Common myeloid progenitor, CD34-positive (primary cell): ENCODE measurements around the gene OSBPL3.
A peak's percentile ranks its signal among the peaks of the same experiment; 100 is the strongest.

ENCODE experiments used
- CTCF ChIA-PET: fragments of 350-600 bp; sonication (Branson Sonifier 250); formaldehyde crosslinking; loops from one replicate; lab custom pipeline; 2021; ENCODE audit warnings: antibody characterized with exemption; lab: Charles Lee
- POLR2A ChIA-PET: fragments of 350-600 bp; sonication (Branson Sonifier 250); formaldehyde crosslinking; loops from one replicate; lab custom pipeline; 2021; ENCODE audit warnings: antibody characterized with exemption; lab: Charles Lee
- DNase-seq, 3 donors: peaks; one replicate each; pipeline versions ENCODE4 v3.0.0 to v3.0.0-alpha.2; 2013
- H3K27ac ChIP-seq, 2 experiments: 1 replicate in 1 of 2; 2 replicates in 1 of 2; pipeline ENCODE4 v1.7.0; 2013; ENCODE audit warnings: inconsistent platforms in 2 of 2, low read length in 2 of 2, mild to moderate bottlenecking in 2 of 2, low read depth in 1 of 2, moderate library complexity in 1 of 2; ENCODE audit not compliant: severe bottlenecking in 2 of 2, insufficient read depth in 1 of 2, poor library complexity in 1 of 2
- H3K27me3 ChIP-seq, 5 experiments: replicated peaks in 2 of 5; 1 replicate in 3 of 5; 2 replicates in 2 of 5; pipeline versions ENCODE4 v1.6.1 to v1.7.0; 2013; ENCODE audit warnings: low read length in 4 of 5, mild to moderate bottlenecking in 2 of 5, moderate library complexity in 2 of 5, inconsistent platforms in 1 of 5; ENCODE audit not compliant: insufficient read depth in 5 of 5, control insufficient read depth in 4 of 5
- H3K36me3 ChIP-seq, 4 experiments: 1 replicate in 2 of 4; 2 replicates in 2 of 4; pipeline versions ENCODE4 v1.6.1 to v1.7.0; 2013; ENCODE audit warnings: low read length in 3 of 4, control low read depth in 1 of 4, mild to moderate bottlenecking in 1 of 4; ENCODE audit not compliant: control insufficient read depth in 4 of 4, insufficient read depth in 4 of 4
- H3K4me1 ChIP-seq, 4 experiments: 1 replicate in 3 of 4; 2 replicates in 1 of 4; pipeline versions ENCODE4 v1.6.1 to v1.7.1; 2013; ENCODE audit warnings: low read length in 3 of 4, mild to moderate bottlenecking in 3 of 4, control low read depth in 1 of 4, inconsistent platforms in 1 of 4, moderate library complexity in 1 of 4; ENCODE audit not compliant: control insufficient read depth in 4 of 4, insufficient read depth in 4 of 4; ENCODE audit errors: control extremely low read depth in 1 of 4
- H3K4me3 ChIP-seq, 7 experiments: 1 replicate in 4 of 7; 2 replicates in 3 of 7; pipeline versions ENCODE4 v1.5.1 to v1.7.0; 2013; ENCODE audit warnings: mild to moderate bottlenecking in 7 of 7, low read length in 6 of 7, moderate library complexity in 6 of 7, inconsistent platforms in 2 of 7, low read depth in 2 of 7, control low read depth in 1 of 7; ENCODE audit not compliant: insufficient read depth in 4 of 7, control insufficient read depth in 1 of 7; ENCODE audit errors: extremely low read depth in 1 of 7
- H3K9me3 ChIP-seq, 5 experiments: 1 replicate in 4 of 5; 2 replicates in 1 of 5; pipeline versions ENCODE4 v1.6.1 to v1.7.1; 2013; ENCODE audit warnings: low read length in 4 of 5, mild to moderate bottlenecking in 2 of 5, inconsistent platforms in 1 of 5, low read depth in 1 of 5, moderate library complexity in 1 of 5; ENCODE audit not compliant: control insufficient read depth in 4 of 5, insufficient read depth in 2 of 5; ENCODE audit errors: control extremely low read depth in 1 of 5
- WGBS: methylation state at CpG from one replicate; pipeline ENCODE4 v1.1.5; 2013; ENCODE audit not compliant: insufficient coverage; 5-methylcytosine and 5-hydroxymethylcytosine counted together

The OSBPL3 gene

GRCh38 chr7:24786941-24787340 is 193.0 kb downstream of the OSBPL3 start:
- no peaks in the 10 kb centered on the region for H3K36me3 ChIP-seq
- ChIA-PET POLR2A (no interaction called here), CTCF (no interaction called here)
- peaks cover 0 to 7% (median 0%) of the 10 kb centered on the region in 4 experiments for H3K4me1 ChIP-seq
- peak; percentile 60 to 93 (median 88) for DNase-seq
- WGBS: 52% methylated on average over 3 of the region's 5 CpGs
- H3K9me3 ChIP-seq: peaks cover 0 to 21% (median 8%) of the 10 kb centered on the region in 5 experiments
- no peak overlapping the region for H3K27ac ChIP-seq
- no peak overlapping the region for H3K4me3 ChIP-seq
- H3K27me3 ChIP-seq: no peaks in the 10 kb centered on the region

DNA sequence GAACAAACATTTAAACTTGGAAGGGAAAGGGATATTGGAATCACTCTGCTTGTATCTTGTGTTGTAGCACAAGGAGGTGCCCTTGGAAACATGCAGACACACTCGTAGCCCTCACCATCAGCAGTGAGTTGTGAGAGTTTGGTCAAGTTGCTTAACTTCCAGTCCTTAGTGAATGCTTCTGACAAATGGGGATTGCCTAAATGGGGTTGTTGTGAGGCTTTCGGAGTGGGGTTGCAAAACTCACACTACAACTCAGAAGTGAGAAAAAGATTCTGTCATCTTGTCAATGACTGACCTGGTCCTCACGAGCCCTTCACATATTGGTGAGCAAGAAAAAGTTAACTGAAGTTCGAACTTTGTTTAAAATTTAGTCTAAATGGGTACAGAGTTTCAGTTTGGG is 193.7 kb downstream of the OSBPL3 start:
- ChIA-PET CTCF (no interaction called here), POLR2A (no interaction called here)
- no peak overlapping the region for H3K4me3 ChIP-seq
- no peaks in the 10 kb centered on the region for H3K36me3 ChIP-seq
- peak in 1 of 3 donors; percentile 4 for DNase-seq
- 100% methylated on average over 3 of the region's 4 CpGs for WGBS
- peaks cover 0 to 7% (median 0%) of the 10 kb centered on the region in 4 experiments for H3K4me1 ChIP-seq
- H3K27me3 ChIP-seq: no peaks in the 10 kb centered on the region
- H3K27ac ChIP-seq: no peak overlapping the region
- peaks cover 0 to 21% (median 8%) of the 10 kb centered on the region in 5 experiments for H3K9me3 ChIP-seq

GRCh38 chr7:24784277-24784676 is 195.7 kb downstream of the OSBPL3 start:
- Histone ChIP-seq H3K27me3 (no peaks in the 10 kb centered on the region), H3K36me3 (no peaks in the 10 kb centered on the region), H3K9me3 (peaks cover 0 to 19% (median 6%) of the 10 kb centered on the region in 5 experiments), H3K4me1 (peaks cover 0 to 10% (median 0%) of the 10 kb centered on the region in 4 experiments), H3K4me3 (no peak overlapping the region), H3K27ac (no peak overlapping the region)
- no peak for DNase-seq
- WGBS: 100% methylated on average over 4 of the region's 5 CpGs
- POLR2A ChIA-PET: no interaction called here
- CTCF ChIA-PET: interaction anchor here (0.6 to 1.0 kb wide), 2 partner anchors 17 to 28 kb away, joined by 3 read pairs; no protein-coding TSS in a partner anchor

GRCh38 chr7:24783698-24784097 is 196.3 kb downstream of the OSBPL3 start:
- Histone ChIP-seq H3K27me3 (no peaks in the 10 kb centered on the region), H3K4me3 (no peak overlapping the region), H3K9me3 (peaks cover 0 to 14% (median 6%) of the 10 kb centered on the region in 5 experiments), H3K36me3 (no peaks in the 10 kb centered on the region), H3K27ac (no peak overlapping the region), H3K4me1 (peaks cover 0 to 16% (median 1%) of the 10 kb centered on the region in 4 experiments)
- DNase-seq: no peak
- ChIA-PET CTCF (interaction anchor here (1.0 kb wide), 1 partner anchor 29 kb away, joined by 3 read pairs; no protein-coding TSS in a partner anchor), POLR2A (no interaction called here)
- WGBS: 81% methylated on average over 2 of the region's 2 CpGs

GRCh38 chr7:24781106-24781505 is 198.9 kb downstream of the OSBPL3 start:
- H3K4me3 ChIP-seq: no peak overlapping the region
- no peaks in the 10 kb centered on the region for H3K27me3 ChIP-seq
- H3K4me1 ChIP-seq: peaks cover 0 to 13% (median 1%) of the 10 kb centered on the region in 4 experiments
- H3K36me3 ChIP-seq: no peaks in the 10 kb centered on the region
- CTCF ChIA-PET: no interaction called here
- 67% methylated on average over 1 of the region's 4 CpGs for WGBS
- POLR2A ChIA-PET: no interaction called here
- peaks cover 0 to 14% (median 6%) of the 10 kb centered on the region in 5 experiments for H3K9me3 ChIP-seq
- H3K27ac ChIP-seq: no peak overlapping the region
- DNase-seq: peak in 2 of 3 donors; percentile 11 to 25

DNA sequence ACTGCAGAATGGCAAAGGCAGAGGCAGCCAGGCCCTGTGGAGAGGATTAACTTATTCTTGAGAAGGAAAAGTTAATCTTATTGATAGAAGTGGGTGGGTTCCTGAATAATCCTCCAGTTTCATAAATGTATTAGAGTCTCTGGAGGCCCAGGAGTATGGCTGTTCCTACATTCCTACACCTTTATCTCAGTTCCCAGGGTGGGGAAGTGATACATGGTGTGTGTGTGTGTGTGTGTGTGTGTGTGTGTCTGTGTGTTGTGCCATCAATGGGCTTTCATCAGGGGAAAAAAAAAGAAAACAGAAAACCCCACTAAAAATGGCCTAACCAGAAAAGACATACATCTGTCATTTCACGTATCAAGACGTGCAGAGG is 200.7 kb downstream of the OSBPL3 start:
- Histone ChIP-seq H3K27me3 (no peaks in the 10 kb centered on the region), H3K4me1 (peaks cover 0 to 13% (median 1%) of the 10 kb centered on the region in 4 experiments), H3K27ac (no peak overlapping the region), H3K36me3 (no peaks in the 10 kb centered on the region), H3K9me3 (peaks cover 0 to 14% (median 6%) of the 10 kb centered on the region in 5 experiments), H3K4me3 (no peak overlapping the region)
- CTCF ChIA-PET: interaction anchor here (1.9 kb wide), 1 partner anchor 33 kb away, joined by 5 read pairs; no protein-coding TSS in a partner anchor
- DNase-seq: no peak
- POLR2A ChIA-PET: no interaction called here
- WGBS: 95% methylated on average over 2 of the region's 2 CpGs

GRCh38 chr7:24778543-24779282 is 201.3 kb downstream of the OSBPL3 start:
- POLR2A ChIA-PET: no interaction called here
- Histone ChIP-seq H3K4me3 (no peak overlapping the region), H3K36me3 (no peaks in the 10 kb centered on the region), H3K27me3 (no peaks in the 10 kb centered on the region), H3K4me1 (peaks cover 0 to 13% (median 1%) of the 10 kb centered on the region in 4 experiments), H3K9me3 (peaks cover 0 to 9% (median 4%) of the 10 kb centered on the region in 5 experiments), H3K27ac (no peak overlapping the region)
- CTCF ChIA-PET: interaction anchor here (1.9 kb wide), 1 partner anchor 34 kb away, joined by 5 read pairs; no protein-coding TSS in a partner anchor
- 84% methylated on average over 9 of the region's 9 CpGs for WGBS
- peak in 2 of 3 donors; percentile 22 to 48 for DNase-seq
